ENCODE measurements around the gene MYBBP1A.

Gene MYBBP1A

DNA sequence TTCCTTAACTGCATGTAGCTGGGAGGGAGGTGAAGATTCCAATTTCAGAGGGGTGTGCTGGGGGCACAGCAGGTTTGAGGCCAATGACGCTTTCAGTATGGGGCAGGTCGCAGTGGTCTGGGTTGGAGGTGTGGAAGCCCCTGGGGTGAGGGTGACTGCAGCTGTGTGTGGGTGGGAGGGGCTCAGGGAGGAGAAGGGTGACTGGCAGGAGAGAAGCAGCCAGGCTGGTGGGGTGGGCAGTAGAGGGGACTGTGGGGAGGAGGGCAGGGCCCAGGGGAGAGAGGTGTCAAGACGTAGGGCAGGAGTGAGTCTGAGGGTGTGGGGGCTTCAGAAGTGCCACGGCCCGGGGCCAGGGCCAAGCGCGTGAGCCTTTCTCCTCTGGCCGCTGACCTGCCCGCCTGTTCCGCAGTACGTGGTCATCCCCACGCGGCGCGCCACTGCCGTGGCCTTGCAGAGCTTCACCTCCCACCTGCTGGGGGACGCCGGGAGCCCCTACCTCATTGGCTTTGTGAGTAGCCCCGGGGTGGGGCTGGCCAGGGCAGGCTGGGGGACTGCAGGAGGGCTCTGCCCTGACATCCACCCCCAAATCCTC is 19.4 kb downstream of the MYBBP1A start:
- DNase-seq, result no peak

DNA sequence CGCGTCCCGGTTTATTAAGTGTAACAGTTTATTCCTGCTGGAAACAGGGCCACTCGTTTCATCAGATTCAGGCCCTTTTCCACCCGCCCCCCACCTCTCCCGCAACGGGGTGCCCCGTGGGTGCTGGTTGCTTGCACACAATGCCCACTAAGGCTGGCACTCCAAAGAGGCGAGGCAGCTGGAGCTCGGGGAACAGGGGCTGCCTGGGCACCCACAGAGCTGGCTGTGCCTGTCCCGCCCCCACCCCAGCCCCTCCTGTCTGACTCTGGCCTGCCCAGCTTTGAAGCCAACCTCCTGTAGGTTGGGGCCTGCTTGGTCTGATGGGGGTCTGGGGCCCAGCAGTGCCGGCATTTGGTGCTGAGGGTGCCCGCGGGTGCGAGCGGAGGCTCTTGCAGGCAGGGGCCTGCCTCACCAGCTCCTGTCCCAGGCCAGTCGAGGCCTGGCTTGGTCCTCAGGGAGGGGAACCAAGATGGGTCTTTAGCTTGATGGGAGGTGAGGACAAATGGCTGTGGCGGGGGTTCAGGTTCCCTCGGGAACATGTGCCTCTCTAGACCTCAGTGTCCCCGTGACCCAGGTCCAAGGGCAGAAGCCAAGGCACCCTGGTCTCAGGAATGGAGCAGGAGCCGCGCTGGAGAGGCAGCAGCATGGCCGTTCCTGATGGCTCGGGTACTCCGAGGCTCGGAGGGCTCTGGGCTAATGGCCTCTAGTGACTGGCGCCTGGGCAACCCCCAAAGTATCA is 20.1 kb downstream of the MYBBP1A start:
- DNase-seq, result no peak

GRCh38 chr17:4534515-4534914 is 20.7 kb downstream of the MYBBP1A start:
- DNase-seq, result no peak

- no peak for DNase-seq
Measured at GRCh38 chr17:4533523-4534504, 21.4 kb downstream of the MYBBP1A start.

DNA sequence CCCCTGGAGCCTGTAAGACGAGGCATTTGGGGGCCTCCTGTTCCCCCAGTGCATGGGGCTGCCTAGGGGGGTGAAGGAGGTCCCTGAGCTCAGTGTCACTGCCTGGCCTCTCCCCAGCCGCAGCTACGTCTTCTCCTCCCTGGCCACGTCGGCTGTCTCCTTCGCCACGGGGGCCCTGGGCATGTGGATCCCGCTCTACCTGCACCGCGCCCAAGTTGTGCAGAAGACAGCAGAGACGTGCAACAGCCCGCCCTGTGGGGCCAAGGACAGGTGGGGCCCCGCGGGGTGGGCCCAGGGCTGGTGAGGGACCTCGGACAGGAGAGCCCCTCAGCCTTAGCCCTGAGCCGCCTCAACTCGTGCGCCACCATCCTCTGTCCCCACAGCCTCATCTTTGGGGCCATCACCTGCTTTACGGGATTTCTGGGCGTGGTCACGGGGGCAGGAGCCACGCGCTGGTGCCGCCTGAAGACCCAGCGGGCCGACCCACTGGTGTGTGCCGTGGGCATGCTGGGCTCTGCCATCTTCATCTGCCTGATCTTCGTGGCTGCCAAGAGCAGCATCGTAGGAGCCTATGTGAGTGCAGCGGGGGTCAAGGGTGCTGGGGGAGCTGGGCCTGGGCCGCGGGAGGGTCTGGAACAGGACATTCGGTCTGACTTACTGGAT is 22.2 kb downstream of the MYBBP1A start:
- no peak for DNase-seq

- no peak for DNase-seq
Measured at GRCh38 chr17:4531988-4532736, 23.0 kb downstream of the MYBBP1A start.

GRCh38 chr17:4530799-4531730 is 24.1 kb downstream of the MYBBP1A start:
- DNase-seq, result no peak

- no peak for DNase-seq
Measured at GRCh38 chr17:4529533-4530152, 25.5 kb downstream of the MYBBP1A start.

DNA sequence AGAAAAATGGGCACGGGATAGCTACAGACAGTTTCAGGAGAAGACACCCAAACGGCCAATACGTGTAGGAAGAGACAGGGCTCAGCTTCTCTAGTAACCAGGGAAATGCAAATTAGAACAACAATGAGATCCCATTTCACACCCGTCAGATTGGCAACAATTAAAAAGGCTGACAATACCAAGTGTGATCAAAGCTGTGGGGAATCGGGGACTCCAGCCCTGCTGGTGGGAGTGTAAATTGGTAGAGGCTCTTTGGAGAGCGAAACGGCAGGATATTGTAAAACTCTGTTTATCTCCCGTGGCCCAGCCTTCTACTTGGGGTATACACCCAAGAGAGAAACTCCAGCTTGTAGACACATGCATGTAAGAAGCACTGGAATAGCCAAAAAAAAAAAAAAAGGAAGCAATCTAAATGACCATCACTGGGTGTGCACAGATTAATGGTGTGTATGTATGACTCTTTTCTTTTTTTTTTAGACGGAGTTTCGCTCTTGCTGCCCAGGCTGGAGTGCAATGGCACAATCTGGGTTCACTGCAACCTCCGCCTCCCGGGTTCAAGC is 27.5 kb downstream of the MYBBP1A start:
- DNase-seq, result no peak

- no peak for DNase-seq
Measured at GRCh38 chr17:4527134-4527533, 28.1 kb downstream of the MYBBP1A start.

DNA sequence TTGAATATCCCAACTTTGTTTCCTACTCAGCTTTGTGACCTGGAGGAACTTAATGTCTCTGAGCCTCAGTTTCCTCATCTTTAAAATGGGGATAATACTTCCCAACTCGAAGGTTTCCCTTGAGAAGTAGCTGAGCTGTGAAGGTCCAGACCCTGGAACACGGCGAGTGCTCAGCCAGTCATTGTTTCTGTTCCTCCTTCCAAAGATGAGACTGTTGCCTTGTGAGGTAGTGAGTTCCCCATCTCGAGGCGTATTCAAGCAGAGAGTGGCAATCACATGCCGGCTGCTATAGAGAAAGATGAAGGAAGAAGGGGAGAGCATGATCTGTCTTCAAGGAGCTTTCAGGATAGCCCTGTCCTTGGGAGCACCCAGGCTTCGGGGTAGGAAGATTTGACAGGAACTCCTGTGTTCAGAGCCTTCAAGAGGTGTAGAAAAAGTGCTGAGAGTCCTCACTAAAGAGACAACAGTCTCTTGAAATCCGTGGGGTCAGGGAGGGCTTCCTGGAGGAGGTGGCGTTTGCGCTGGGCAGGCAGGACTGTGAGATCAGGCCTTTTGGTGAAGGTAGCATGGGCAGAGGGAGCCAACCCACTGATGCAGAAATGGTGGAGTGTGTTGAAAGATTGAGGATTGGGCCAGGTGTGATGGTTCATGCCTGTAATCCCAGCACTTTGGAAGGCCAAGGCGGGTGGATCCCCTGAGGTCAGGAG is 29.3 kb downstream of the MYBBP1A start:
- DNase-seq, result no peak

DNA sequence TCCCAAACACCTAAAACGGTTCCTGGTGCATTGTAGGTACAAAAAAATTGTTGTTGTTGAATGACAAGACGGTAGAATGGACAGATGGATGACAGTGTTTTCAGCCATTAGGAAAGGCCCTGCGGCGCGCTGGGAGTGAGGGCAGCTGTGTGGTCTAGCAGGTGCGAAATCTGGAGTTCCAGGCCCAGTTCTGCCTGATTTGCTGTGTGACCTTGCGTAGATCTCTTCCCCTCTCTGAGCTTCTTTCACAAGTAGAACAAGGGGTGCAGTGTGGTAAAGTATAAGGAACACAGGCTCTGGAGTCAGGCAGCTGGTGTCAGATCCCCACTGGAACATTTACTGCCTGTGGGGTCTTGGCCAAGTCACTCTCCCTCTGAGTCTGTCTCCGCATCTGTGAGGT is 31.2 kb downstream of the MYBBP1A start:
- DNase-seq, result no peak

DNA sequence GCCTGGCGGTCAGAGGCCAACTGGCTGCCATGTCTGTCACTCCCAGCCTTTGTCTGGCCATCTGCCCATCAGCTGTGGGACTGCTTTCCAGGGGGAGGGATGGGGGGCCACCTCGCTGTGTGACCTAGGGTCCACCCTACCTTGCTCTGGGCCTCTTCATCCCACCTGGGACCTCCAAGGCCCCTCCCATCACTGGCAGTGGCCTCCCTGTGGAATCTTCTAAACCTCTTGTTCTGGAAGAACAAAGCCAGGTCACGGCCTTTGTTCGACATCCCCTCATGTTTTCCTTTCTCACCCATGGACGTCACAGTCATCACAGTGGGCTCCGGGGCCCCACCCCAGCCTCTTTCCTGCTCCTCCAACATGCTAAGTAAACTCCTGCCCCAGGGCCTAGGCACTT is 32.5 kb downstream of the MYBBP1A start:
- no peak for DNase-seq

DNA sequence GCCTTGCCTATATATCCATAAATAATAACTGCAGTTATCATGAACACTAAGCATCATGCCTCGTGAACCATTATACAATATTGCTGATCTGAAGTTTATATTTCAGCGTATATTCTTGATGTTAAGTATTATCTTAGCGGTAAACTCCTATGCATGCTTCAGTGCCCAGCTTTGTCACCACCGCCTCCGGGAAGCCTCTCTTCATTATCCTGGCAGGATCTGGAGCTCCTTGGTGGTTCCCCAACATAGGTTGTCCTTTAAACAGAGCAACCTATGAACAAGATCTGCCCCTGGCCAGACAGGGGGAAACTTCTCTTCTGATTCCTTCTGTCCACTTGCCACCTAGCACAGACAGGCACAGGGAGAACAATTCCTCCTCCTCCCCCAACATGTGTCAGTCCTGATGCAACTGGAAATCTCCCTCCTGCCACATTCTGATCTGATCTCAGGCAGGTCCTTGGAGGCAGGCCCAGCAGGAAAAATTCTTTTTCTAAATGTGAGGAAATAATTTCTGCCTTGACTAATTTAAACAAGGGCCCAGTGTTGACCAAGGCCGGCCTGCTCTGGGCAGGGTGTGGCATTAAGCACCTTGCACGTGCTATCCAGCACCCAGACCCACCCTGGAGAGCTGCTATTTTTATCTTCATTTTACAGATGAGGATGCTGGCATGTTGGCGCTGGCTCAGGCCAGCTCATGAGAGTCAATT is 34.1 kb downstream of the MYBBP1A start:
- no peak for DNase-seq

DNA sequence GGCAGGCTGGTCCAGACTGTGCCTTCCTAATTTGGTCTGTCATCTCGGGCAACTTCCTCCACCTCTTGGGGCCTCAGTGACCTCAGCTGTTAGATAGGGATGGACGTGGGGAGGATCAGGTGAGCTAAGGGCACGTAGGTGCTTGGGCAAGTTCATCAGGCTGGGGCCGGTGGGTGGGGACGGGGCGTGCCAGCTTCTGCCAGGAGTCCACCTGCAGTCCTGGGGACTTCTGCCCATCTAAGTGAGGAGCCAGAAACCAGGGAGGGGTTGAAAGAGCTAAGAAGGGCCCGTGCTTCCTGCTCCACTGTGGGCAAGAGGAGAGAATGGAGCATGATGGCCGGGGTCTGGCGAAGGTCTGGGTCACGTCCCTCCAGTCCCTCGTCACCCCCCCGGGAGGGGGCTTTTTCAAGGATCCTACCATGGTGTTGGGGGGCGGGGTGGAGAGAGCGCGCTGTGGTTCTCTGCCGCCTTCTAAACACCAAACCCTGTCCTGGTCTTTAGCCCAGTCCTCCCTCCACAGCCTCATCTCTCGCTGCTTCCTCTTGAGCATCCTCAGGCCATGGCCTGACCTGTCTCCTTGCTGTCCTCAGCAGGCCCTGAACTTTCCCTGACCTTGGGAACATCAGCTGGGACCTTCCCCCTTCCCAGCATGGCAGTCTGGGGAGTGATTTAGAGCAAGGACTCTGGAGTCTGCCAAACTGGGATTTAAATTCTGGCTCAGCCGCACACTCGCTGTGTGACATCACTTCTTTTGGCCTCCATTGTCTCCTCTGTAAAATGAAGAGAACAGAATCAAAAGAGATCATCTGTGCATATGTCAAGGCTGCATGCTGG is 34.9 kb downstream of the MYBBP1A start:
- DNase-seq, result no peak

GRCh38 chr17:4519361-4519788 is 35.8 kb downstream of the MYBBP1A start:
- DNase-seq, result no peak

DNA sequence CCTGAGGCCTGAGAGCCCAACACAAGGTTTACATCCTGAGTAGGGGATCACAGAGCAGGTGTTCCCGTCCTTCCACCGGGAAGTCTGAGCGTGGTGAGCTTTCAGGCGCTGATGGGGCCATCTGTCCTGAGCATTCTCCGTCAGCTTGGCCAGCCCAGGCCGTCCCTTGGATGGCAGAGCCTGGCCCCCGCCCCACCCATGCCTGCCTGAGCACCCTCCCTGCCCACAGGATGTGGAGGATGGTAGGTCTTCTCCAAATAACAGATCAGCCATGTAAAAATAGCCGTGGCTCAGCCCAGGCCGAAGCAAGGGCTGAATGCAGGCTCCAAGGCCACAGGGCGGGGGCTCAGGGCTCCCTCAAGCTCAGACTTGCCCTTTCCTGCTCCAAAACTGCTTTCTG is 36.3 kb downstream of the MYBBP1A start:
- no peak for DNase-seq

DNA sequence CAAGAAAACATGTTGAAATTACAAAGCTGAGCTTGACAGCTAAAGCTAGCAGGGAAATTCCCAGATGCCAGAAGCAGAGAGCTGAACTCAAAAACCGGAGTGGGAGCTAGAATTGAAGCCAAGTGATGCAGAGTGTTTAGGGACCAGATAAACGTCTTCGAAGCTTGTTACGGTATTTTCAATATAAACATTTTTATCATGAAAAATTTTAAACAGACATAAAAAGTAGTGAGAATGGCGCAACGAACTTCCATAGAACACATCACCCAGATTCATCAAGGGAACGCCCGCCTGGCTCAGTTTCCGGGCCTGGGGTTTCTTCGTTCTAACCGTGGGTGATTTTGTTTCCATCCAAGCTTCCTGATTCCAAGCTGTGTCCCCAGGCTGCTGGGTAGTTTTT is 38.4 kb downstream of the MYBBP1A start:
- no peak for DNase-seq

Data from bone marrow (tissue), 2 donors.